Measurements from ENCODE around the gene OR10G8. TPM values are rescaled to one million over a fixed set of nuclear protein-coding genes. Genes with fewer than 3 reads are reported as not detected.
"Not testable (repeated sequence)": the region's sequence is repeated elsewhere in the genome, so short reads cannot be mapped to it uniquely, and the experiment has no call there.

OR10G8 gene, protein sequence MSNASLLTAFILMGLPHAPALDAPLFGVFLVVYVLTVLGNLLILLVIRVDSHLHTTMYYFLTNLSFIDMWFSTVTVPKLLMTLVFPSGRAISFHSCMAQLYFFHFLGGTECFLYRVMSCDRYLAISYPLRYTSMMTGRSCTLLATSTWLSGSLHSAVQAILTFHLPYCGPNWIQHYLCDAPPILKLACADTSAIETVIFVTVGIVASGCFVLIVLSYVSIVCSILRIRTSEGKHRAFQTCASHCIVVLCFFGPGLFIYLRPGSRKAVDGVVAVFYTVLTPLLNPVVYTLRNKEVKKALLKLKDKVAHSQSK
- not detected in 2 replicates for total RNA-seq

DNA sequence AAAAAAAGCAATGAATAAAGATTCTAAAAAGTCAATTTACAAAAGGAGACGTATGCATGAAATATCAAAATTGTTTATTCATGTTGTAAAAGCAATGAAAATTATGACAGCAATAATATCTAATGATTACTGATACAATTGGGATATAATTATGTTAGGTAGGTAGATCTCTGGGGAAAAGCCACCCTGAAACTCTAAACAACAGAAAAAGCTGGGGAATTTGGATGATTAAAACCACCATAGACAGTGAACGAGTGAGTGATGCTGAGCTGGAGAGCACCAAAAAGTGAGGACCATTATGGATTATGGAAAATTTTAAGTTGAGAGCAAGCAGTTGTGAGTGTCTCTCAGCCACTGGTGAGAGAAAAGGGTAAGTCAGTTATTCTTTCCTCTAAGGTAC lies at the start of gene OR10G8:
TSS of gene OR10G8 (plus strand) at position 301 of the 400 bp plus-strand sequence. CDS start 2,825 bp downstream, outside the sequence.
- intact Hi-C loops (cut with micrococcal nuclease): no loop called here
- DNase-seq: no peak
- no peaks in the 10 kb centered on the region for H3K36me3 Mint-ChIP-seq (ENCODE audit: low read depth)

DNA sequence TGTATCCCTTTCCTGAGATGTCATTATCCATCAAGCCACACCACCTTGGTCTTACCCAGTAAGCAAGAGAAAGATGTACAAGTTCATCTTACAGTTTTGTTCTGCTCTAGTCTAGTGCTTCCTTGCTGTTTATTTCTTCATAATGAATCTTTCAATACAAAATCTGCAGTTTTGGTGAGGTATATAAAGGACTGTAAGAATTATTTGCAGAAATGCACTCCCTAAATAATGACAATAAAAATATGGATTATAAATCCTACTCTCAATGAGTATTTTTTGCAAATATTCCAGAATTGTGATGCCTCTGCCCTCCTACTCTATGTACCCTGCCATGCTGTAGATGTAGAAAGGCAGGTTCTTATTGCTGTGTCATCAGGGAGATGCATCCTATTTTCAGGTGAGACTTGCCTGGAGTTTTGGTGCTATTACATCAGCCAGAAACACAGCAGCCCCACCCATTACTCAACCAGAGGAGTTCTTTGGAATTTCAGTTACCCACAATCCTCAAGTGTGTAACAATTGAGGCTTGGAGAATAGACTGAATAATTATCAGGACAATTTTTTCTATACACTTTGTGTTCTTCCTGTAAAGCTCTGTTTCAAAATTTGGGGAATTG lies 48.8 kb upstream of the OR10G8 start, which contains the start of gene OR10S1:
TSS of gene OR10S1 (minus strand) at position 51 of the 617 bp plus-strand sequence. CDS start 117 bp downstream, outside the sequence.
- Mint-ChIP-seq H3K27ac (no peak within 1 kb of the TSS), H3K4me1 (no peaks in the 10 kb centered on the region), H3K4me3 (no peak within 1 kb of the TSS), H3K27me3 (no peaks in the 10 kb centered on the region), H3K36me3 (ENCODE audit: low read depth) (no peaks in the 10 kb centered on the region), H3K9me3 (no peaks in the 10 kb centered on the region)
- no peak for DNase-seq
- intact Hi-C loops (cut with micrococcal nuclease): no loop called here

More for the DNA sequence above, at the start of gene OR10G8:
- Mint-ChIP-seq H3K4me3 (no peak within 1 kb of the TSS), H3K27me3 (no peaks in the 10 kb centered on the region), H3K27ac (no peak within 1 kb of the TSS), H3K4me1 (no peaks in the 10 kb centered on the region), H3K9me3 (no peaks in the 10 kb centered on the region)

DNA sequence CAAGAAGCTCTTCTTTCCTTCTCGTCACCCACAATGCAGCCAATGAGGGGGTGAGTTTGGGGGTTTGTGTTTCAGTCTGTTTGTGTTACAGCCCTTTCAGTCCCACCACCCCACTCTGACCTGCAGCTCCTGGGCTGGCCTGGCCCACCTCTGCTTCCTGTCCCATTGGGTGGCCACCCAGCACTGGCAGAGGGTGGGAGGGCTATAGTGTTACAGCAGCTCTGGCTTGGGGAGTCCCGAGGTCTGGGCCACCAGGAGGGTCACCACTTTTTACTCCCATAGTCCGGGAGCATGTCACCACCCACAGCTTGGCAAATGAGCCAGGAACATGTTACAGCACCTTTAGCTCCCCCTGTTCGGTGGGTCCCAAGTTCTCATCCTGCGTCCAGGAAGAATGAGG lies 47.3 kb upstream of the OR10G8 start:
- Mint-ChIP-seq H3K27me3 (no peaks in the 10 kb centered on the region), H3K27ac (no peak overlapping the region), H3K9me3 (peaks cover 3% of the 10 kb centered on the region), H3K36me3 (ENCODE audit: low read depth) (no peaks in the 10 kb centered on the region), H3K4me3 (no peak overlapping the region), H3K4me1 (no peaks in the 10 kb centered on the region)
- intact Hi-C loops (cut with micrococcal nuclease): no loop called here
- DNase-seq: no peak

DNA sequence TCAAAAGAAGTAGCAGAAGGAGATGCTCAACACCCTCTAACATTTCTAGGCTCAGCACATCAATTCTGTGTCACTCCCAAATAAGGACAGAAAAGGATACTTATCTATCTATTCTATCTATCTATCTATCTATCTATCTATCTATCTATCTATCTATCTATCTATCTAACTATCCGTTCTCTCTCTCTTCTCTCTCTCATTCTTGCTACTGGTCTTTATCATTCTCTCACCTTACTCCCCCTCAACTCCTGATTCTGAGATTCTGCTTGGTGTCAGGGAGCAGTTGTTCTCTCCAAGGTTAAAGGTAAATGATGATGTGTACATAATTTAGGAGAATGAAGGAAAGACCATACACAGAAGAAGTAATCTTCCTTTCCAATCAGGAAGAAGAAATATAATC lies 31.5 kb upstream of the OR10G8 start, which contains the start of gene OR10G6:
TSS of gene OR10G6 (minus strand) at position 43 of the 400 bp plus-strand sequence. CDS start at position 43, 0 bp downstream.
- no peaks in the 10 kb centered on the region for H3K36me3 Mint-ChIP-seq (ENCODE audit: low read depth)
- H3K4me1 Mint-ChIP-seq: no peaks in the 10 kb centered on the region
- no peak within 1 kb of the TSS for H3K27ac Mint-ChIP-seq
- H3K9me3 Mint-ChIP-seq: no peaks in the 10 kb centered on the region
- no peak within 1 kb of the TSS for H3K4me3 Mint-ChIP-seq
- no peaks in the 10 kb centered on the region for H3K27me3 Mint-ChIP-seq
- intact Hi-C loops (cut with micrococcal nuclease): no loop called here
- DNase-seq: no peak

DNA sequence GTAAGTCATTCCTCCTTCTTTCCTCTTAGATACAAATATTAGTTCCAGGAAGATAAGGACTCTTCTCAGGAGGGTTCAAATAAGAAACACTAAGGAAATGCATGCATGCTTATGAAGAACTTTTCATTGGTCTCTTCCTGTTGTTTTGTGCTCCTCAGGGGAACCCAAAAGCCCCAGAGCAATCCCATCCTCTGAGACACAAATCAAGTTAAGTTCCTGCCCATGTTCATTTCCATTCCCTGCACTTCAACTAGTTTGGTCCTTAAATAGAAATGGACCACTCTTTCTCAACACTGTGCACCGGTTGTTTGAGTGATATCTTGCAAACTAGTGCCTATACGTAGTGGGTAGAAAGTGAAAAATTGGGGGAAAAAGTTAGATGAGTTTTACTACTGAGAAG lies 13.9 kb upstream of the OR10G8 start, which contains the start of gene OR10G4:
TSS of gene OR10G4 (plus strand) at position 301 of the 400 bp plus-strand sequence. CDS start 2,578 bp downstream, outside the sequence.
- Mint-ChIP-seq H3K4me3 (no peak within 1 kb of the TSS), H3K4me1 (no peaks in the 10 kb centered on the region), H3K9me3 (no peaks in the 10 kb centered on the region), H3K36me3 (ENCODE audit: low read depth) (no peaks in the 10 kb centered on the region), H3K27me3 (no peaks in the 10 kb centered on the region), H3K27ac (no peak within 1 kb of the TSS)
- intact Hi-C loops (cut with micrococcal nuclease): no loop called here
- no peak for DNase-seq

DNA sequence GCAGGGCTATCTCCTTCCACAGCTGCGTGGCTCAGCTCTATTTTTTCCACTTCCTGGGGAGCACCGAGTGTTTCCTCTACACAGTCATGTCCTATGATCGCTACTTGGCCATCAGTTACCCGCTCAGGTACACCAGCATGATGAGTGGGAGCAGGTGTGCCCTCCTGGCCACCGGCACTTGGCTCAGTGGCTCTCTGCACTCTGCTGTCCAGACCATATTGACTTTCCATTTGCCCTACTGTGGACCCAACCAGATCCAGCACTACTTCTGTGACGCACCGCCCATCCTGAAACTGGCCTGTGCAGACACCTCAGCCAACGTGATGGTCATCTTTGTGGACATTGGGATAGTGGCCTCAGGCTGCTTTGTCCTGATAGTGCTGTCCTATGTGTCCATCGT lies 10.8 kb upstream of the OR10G8 start:
- intact Hi-C loops (cut with micrococcal nuclease); H3K36me3 Mint-ChIP-seq (ENCODE audit: low read depth); H3K27me3 Mint-ChIP-seq: not testable (repeated sequence)

DNA sequence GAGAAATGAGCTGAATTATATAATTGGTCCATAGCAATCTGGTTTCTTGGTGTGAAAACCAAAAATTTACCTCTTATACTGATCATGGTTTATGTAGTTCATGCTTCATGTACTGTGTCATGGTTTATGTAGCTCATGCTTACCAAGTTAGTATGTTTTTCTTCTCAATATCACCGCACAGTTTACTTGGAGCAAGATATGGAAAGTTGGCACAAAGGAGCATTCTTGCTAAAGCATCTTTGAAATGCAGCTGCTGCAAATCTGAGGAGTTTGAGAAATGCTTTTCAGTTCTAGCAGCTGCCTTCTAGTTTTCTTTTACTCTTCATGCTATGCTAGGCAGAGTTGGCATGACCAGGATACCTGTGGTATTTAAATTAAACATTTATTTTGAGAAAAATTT lies 10.1 kb downstream of the OR10G8 start:
- Mint-ChIP-seq H3K4me3 (no peak overlapping the region), H3K4me1 (no peaks in the 10 kb centered on the region), H3K27ac (no peak overlapping the region), H3K27me3 (peaks cover 2% of the 10 kb centered on the region), H3K9me3 (no peaks in the 10 kb centered on the region), H3K36me3 (ENCODE audit: low read depth) (no peaks in the 10 kb centered on the region)
- DNase-seq: no peak
- intact Hi-C loops (cut with micrococcal nuclease): loop anchor here (10.0 kb wide), 1 partner anchor 222 kb away; no protein-coding TSS in a partner anchor

More for the DNA sequence above, 10.8 kb upstream of the OR10G8 start:
- H3K9me3 Mint-ChIP-seq, H3K4me3 Mint-ChIP-seq, DNase-seq, H3K4me1 Mint-ChIP-seq, H3K27ac Mint-ChIP-seq: not testable (repeated sequence)

DNA sequence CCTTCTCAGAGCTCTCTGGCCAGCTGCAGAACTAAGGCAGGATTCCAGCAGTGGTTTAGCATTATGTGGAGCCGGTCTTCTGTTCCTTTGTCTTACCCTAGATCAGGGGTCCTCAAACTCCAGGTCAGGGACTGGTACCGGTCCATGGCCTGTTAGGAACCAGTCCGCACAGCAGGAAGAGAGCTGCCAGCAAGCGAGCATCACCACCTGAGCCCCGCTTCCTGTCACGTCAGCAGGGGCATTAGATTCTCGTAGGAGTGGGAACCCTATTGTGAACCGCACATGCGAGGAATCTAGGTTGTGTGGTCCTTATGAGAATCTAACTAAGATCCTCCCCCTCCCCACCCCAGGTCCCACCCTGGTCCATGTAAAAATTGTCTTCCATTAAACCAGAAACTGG lies 13.0 kb downstream of the OR10G8 start:
- Mint-ChIP-seq H3K4me1 (no peaks in the 10 kb centered on the region), H3K4me3 (no peak overlapping the region), H3K9me3 (no peaks in the 10 kb centered on the region), H3K36me3 (ENCODE audit: low read depth) (no peaks in the 10 kb centered on the region), H3K27me3 (peaks cover 2% of the 10 kb centered on the region), H3K27ac (no peak overlapping the region)
- intact Hi-C loops (cut with micrococcal nuclease): loop anchor here (10.0 kb wide), 1 partner anchor 225 kb away; no protein-coding TSS in a partner anchor
- DNase-seq: no peak

DNA sequence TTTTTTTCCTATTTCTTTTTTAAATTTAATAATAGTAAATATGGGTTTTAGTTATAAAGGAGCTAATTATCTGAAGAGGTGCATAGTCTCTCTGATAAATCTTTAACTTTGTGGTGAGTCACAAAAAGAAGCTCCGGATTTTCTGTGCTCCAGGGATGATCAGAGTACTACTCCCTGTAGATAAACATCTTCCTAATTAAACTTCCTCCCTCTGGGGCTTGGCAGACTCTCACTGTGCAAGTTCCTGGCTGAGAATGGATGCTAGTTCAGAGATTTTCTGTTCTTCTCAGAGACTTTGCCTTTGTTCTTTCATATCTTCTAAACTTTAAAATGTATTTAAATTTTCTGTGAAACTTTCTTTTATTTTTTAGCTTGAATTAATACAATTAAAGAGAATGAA lies 14.7 kb downstream of the OR10G8 start, which contains the start of gene OR10G7:
TSS of gene OR10G7 (minus strand) at position 72 of the 400 bp plus-strand sequence. CDS start 2,324 bp downstream, outside the sequence.
- H3K27me3 Mint-ChIP-seq: peaks cover 1% of the 10 kb centered on the region
- intact Hi-C loops (cut with micrococcal nuclease): no loop called here

DNA sequence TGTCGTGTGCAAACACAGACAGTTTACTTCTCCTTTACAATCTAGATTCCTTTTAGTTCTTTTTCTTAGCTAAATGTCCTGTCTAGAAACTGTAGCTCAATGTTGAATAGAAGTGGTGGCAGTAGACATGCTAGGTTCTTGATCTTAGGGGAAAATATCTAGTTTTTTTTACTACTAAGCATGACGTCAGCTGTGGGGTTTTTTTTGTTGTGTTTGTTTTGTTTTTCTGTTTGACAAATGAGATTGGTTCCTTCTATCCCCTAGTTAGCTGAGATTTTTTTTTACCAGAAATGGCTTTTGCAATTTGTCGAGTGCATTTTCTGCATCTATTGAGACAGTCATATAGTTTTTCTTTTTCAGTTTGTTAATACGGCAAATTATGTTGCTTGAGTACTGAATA lies 16.8 kb downstream of the OR10G8 start:
- H3K27me3 Mint-ChIP-seq: peaks cover 3% of the 10 kb centered on the region
- H3K4me3 Mint-ChIP-seq: no peak overlapping the region
- no peaks in the 10 kb centered on the region for H3K4me1 Mint-ChIP-seq
- H3K9me3 Mint-ChIP-seq: no peaks in the 10 kb centered on the region
- no peak for DNase-seq
- H3K27ac Mint-ChIP-seq: no peak overlapping the region
- H3K36me3 Mint-ChIP-seq (ENCODE audit: low read depth): no peaks in the 10 kb centered on the region
- intact Hi-C loops (cut with micrococcal nuclease): no loop called here

More for the DNA sequence above, 14.7 kb downstream of the OR10G8 start, which contains the start of gene OR10G7:
- DNase-seq: no peak
- Mint-ChIP-seq H3K4me3 (no peak within 1 kb of the TSS), H3K36me3 (ENCODE audit: low read depth) (no peaks in the 10 kb centered on the region), H3K4me1 (no peaks in the 10 kb centered on the region), H3K27ac (no peak within 1 kb of the TSS), H3K9me3 (no peaks in the 10 kb centered on the region)

DNA sequence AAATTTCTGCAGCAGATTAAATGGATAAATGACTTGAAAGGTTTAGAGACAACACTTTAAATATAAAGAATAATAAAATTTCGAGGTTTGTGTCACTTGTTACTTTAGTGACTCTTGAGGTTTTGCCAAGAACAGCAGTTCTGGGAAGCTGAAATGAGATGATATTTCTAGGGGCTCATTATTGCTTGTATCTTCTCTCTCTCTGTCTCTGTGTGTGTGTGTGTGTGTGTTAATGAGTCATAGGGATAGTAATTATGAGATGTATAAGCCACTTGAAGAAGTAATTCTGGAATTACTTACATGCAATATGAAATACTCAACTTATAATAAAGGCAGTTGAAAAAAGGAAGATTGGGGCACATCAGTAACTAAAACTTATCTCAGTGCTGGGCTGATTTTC lies 24.1 kb downstream of the OR10G8 start:
- Mint-ChIP-seq H3K4me1 (peaks cover 2% of the 10 kb centered on the region), H3K4me3 (no peak overlapping the region), H3K9me3 (no peaks in the 10 kb centered on the region), H3K36me3 (ENCODE audit: low read depth) (no peaks in the 10 kb centered on the region), H3K27me3 (peaks cover 3% of the 10 kb centered on the region), H3K27ac (no peak overlapping the region)
- intact Hi-C loops (cut with micrococcal nuclease): no loop called here
- no peak for DNase-seq

DNA sequence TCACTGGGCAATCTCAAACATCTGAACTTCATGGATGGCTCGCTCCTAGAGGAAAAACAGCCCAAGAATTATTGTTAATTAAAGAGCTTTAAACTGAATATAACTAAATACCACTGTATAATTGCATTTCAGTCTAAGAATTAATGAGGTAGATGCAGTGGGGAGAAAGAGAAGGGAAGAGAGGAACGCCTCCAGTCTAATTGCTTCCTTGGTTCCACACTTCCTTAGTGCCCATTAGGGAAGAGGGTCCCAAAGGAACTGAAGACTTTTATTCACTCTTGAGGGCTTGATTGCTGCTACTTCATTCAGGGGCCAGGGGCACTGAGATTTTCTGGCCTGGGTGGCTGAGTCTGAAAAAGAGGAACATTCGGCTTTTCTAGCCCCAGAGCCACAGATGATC lies 26.4 kb downstream of the OR10G8 start:
- Mint-ChIP-seq H3K4me1 (peaks cover 2% of the 10 kb centered on the region), H3K27me3 (peaks cover 1% of the 10 kb centered on the region), H3K36me3 (ENCODE audit: low read depth) (no peaks in the 10 kb centered on the region), H3K4me3 (no peak overlapping the region), H3K27ac (no peak overlapping the region), H3K9me3 (no peaks in the 10 kb centered on the region)
- DNase-seq: no peak
- intact Hi-C loops (cut with micrococcal nuclease): no loop called here

DNA sequence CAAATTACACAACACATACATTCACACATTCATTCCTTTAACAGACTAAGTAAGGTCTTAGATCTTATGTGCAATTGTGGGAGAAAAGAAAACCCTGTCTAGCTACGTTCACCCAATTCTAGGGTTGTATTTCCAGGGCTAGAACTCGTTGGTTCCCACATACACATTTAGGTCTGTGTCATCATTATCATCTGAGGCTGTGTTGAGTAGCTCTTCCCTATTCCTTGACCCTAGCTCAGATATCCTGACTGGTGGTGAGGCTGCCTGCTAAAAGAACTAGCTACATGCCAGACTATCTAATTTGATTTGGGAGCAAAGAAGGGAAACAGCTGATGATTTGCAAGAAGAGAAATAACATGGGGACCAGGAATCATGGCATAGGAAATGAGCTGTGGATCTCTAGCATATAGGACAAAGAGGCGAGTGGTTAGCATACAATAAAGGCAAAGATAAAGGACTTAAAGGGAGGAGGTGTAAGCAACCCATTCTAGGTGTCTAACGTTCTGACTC lies 42.1 kb downstream of the OR10G8 start:
- peaks cover 16% of the 10 kb centered on the region for H3K4me1 Mint-ChIP-seq
- no peaks in the 10 kb centered on the region for H3K36me3 Mint-ChIP-seq (ENCODE audit: low read depth)
- no peak for DNase-seq
- no peak overlapping the region for H3K4me3 Mint-ChIP-seq
- H3K27me3 Mint-ChIP-seq: peaks cover 28% of the 10 kb centered on the region
- intact Hi-C loops (cut with micrococcal nuclease): loop anchor here (10.0 kb wide), 1 partner anchor 314 kb away; the partner anchor contains the start of gene OR6X1
- H3K27ac Mint-ChIP-seq: no peak overlapping the region
- no peaks in the 10 kb centered on the region for H3K9me3 Mint-ChIP-seq

Measured in activated CD4-positive, alpha-beta T cell treated with anti-CD3 and anti-CD28 coated beads, Interleukin-2, amount 10 ng/mL, durations not matched to agents 24 days and 14 days (primary cell).